ENCODE measurements around the gene CDK5R2.

The CDK5R2 gene

GRCh38 chr2:218961651-218962570 is 2.4 kb downstream of the CDK5R2 start:
- in situ Hi-C loops (cut with MboI; ENCODE audit: low sequenced_read_pairs), result no loop called here

- in situ Hi-C loops (cut with MboI; ENCODE audit: low sequenced_read_pairs), result no loop called here
These were observed 3.5 kb downstream of the CDK5R2 start for GRCh38 chr2:218962859-218963492.

GRCh38 chr2:218963601-218964000 is 4.1 kb downstream of the CDK5R2 start:
- in situ Hi-C loops (cut with MboI; ENCODE audit: low sequenced_read_pairs), result no loop called here

- in situ Hi-C loops (cut with MboI; ENCODE audit: low sequenced_read_pairs), result no loop called here
These were observed 4.7 kb downstream of the CDK5R2 start for GRCh38 chr2:218964041-218964771.

- in situ Hi-C loops (cut with MboI; ENCODE audit: low sequenced_read_pairs), result no loop called here
These were observed 11.4 kb downstream of the CDK5R2 start for GRCh38 chr2:218970894-218971293.

GRCh38 chr2:218975060-218975777 is 15.8 kb downstream of the CDK5R2 start:
- in situ Hi-C loops (cut with MboI; ENCODE audit: low sequenced_read_pairs), result no loop called here

- in situ Hi-C loops (cut with MboI; ENCODE audit: low sequenced_read_pairs), result no loop called here
These were observed 20.6 kb downstream of the CDK5R2 start for GRCh38 chr2:218979846-218980734.

GRCh38 chr2:218980735-218981389 is 21.4 kb downstream of the CDK5R2 start:
- in situ Hi-C loops (cut with MboI; ENCODE audit: low sequenced_read_pairs), result no loop called here

- in situ Hi-C loops (cut with MboI; ENCODE audit: low sequenced_read_pairs), result no loop called here
These were observed 22.0 kb downstream of the CDK5R2 start for GRCh38 chr2:218981390-218981880.

- in situ Hi-C loops (cut with MboI; ENCODE audit: low sequenced_read_pairs), result no loop called here
These were observed 22.6 kb downstream of the CDK5R2 start for GRCh38 chr2:218981881-218982585.

GRCh38 chr2:218982586-218983262 is 23.3 kb downstream of the CDK5R2 start:
- in situ Hi-C loops (cut with MboI; ENCODE audit: low sequenced_read_pairs), result no loop called here

- in situ Hi-C loops (cut with MboI; ENCODE audit: low sequenced_read_pairs), result no loop called here
These were observed 23.9 kb downstream of the CDK5R2 start for GRCh38 chr2:218983263-218983933.

- in situ Hi-C loops (cut with MboI; ENCODE audit: low sequenced_read_pairs), result no loop called here
These were observed 24.4 kb downstream of the CDK5R2 start for GRCh38 chr2:218983934-218984238.

- in situ Hi-C loops (cut with MboI; ENCODE audit: low sequenced_read_pairs), result no loop called here
These were observed 25.0 kb downstream of the CDK5R2 start for GRCh38 chr2:218984239-218985020.

- in situ Hi-C loops (cut with MboI; ENCODE audit: low sequenced_read_pairs), result no loop called here
These were observed 25.5 kb downstream of the CDK5R2 start, which contains the start of gene FEV for GRCh38 chr2:218985021-218985324. Gene FEV, minus strand, starts transcription at chr2:218985184. Its CDS starts 109 bp downstream, at chr2:218985075.

- in situ Hi-C loops (cut with MboI; ENCODE audit: low sequenced_read_pairs), result no loop called here
These were observed 26.0 kb downstream of the CDK5R2 start for GRCh38 chr2:218985325-218986091.

All from HL-60/S4 treated with phorbol 12-myristate 13-acetate at 8.2 ng/mL for 4 days and 3 days (cell line).